ENCODE results near the gene HAPLN1.

Gene HAPLN1

DNA sequence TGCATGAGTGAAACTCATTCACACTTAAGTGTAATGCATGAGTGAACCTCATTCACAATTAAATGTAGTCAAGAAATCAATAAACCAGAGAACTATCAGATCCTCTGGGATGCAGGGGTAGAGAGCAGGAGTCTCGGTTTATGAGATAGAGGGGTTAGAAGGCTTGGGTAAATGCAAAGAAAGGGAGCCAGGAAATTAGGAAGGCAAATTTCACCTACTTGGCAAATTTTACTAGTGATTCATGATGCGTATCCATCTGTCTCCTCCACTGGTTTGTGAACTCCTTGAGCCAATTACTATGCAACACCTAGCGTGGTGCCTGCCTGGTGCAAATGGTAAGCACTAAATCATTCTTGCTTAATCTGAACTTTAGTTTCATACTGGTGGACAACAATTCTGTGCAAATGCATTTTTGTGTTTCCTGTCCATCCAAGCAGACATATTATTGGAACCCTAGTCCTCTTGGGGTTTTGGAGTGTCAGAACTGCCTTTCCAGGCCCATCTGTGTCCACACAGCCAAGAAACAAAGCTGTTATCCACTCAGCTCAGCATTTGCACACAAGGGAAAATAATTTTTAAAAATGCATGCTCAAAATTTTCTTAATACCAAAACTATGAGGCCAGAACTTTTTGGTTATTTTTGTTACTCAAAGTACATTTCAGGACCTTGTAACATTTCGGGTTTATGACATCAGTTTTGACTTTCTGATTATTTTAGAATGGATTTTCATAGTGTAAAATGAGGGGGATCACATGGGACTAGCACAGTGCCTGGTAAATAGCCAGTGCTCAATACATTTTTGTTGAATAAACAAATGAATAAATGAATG is 5.2 kb downstream of the HAPLN1 start:
- no peak for DNase-seq

DNA sequence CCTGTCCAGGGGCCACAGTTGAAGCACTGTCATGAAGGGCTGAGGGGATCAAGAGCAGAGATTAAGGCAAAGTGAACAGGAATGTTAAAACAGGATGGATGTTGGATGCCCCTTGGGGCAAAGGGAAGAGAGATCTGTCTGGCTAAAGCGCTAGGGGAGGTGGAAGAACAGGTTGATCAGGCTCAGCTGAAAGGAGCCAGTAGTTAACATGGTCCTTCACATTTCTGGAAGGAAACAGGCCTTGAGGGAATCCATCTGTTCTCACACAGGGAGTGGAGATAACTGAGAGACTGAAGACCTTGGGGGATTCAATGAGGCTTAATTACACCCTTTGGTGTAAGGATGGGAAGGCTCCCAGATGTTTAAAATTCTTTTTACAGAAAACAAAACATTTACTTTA is 5.8 kb downstream of the HAPLN1 start:
- DNase-seq = no peak

DNA sequence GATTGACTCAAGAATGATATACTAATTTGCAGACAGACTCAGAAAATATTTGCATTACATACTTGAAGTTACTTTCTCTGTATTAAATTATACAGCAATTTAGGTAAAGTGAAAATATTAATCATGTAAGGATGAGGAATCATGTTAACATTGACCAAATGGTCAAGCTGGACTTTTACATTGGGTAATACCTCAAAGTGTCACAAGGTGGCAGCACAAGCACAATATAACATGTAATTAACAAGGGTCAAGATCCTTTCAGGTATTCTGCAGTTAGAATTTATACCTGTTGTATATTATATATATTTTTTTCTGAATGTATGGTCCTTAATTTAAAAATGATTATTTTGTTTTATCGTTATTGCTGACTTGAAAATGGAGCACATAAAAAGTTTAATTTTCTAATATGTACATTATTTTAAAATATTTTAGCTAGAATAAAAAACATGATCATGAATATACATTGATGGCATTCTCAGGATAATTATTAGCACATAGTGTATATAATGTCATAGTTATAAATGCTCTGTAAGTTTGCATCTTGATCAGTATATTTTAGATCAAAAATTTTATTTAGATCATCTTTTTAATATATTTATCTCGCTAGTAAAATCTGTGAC is 8.6 kb downstream of the HAPLN1 start:
- peak; percentile 12 for DNase-seq

DNA sequence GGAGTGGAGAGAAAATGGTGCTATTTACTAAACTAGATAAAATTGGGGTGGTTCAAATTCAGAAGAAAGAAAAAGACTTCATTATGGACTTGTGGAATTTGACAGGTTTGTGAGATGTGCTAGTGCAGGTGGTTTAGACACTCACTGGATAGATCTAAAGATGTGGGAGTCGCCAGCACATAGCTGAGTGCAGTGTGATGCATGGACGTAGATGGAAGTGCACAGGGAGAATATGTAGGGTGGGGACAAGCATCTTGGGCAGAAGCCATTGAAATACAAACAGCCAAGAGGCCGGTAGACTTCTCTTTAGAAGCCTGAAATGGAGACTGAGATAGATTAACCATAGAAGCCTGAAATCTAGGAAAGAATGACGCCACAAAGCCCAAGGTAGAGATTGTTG is 10.7 kb downstream of the HAPLN1 start:
- DNase-seq = no peak

DNA sequence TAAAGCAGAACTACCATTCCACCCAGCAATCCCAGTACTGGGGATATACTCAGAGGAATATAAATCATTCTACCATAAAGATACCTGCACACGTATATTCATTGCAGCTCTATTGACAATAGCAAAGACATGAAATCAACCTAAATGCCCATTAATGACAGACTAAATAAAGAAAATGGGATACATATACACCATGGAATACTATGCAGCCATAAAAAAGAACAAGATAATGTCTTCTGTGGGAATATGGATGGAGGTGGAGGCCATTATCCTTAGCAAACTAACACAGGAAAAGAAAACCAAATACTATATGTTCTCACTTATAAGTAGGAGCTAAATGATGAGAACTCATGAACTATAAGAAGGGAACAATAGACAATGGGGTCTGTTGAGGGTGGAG is 12.5 kb downstream of the HAPLN1 start:
- DNase-seq = no peak

DNA sequence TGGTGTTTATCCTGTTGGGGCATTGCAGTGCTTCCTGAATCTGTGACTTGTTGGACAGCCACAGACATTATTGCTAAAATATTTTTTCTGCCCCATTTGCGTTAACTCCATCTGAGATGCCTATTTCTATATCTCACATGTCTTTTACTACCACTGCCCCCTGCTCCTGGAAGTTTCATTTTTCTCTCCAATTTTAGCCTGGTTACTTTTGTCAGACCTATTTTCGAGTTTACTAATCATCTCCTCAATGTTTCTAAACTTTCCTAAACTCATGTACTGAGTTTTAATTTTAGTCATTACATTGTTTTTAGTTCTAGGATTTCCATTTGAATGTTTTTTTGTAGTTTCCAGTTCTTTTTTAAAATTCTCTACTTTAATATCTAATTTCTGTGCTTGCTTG is 17.6 kb downstream of the HAPLN1 start:
- DNase-seq = no peak

DNA sequence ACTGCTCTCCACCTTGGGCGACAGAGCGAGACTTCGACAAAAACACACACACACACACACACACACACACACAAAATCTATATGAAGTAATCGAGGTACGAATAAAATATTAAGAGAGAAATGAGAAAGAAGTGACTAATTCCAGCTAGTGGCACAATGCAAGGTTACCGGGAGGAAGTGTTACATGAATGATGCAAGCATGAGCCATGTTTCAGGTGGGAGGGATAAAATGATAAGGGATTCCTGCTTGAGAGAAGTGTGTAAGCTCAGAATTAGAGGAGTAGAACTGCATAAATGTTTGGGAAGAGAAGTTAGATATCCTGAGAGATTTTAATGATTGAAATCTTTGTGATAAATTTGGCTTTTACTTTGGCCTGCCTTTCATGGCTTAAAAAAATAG is 18.8 kb downstream of the HAPLN1 start:
- no peak for DNase-seq

DNA sequence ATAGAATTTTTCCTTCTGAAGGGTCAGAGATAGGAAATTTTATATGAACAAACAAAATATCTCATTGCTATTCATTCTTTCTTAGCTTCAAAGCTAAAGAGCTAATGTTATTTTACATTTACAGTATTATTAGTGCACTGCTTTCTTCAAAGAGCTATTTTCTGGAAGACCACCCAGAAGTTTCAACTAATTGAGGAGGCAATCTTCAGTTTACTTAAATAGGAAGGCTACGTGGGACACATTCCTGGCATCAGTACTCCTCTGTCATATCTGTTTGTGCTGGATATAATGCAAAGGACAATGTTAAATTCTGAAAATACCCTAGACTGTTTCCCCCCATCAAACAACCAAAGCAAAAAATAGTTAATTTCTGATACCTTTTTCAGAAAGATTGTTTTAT is 30.8 kb downstream of the HAPLN1 start:
- DNase-seq = no peak

GRCh38 chr5:83688281-83688680 is 32.4 kb downstream of the HAPLN1 start:
- DNase-seq = no peak

- DNase-seq = no peak
Measured at GRCh38 chr5:83687124-83687619, 33.5 kb downstream of the HAPLN1 start.

GRCh38 chr5:83686251-83686650 is 34.4 kb downstream of the HAPLN1 start:
- DNase-seq = no peak

GRCh38 chr5:83683836-83684235 is 36.8 kb downstream of the HAPLN1 start:
- no peak for DNase-seq

GRCh38 chr5:83672646-83673045 is 48.0 kb downstream of the HAPLN1 start:
- DNase-seq = no peak

DNA sequence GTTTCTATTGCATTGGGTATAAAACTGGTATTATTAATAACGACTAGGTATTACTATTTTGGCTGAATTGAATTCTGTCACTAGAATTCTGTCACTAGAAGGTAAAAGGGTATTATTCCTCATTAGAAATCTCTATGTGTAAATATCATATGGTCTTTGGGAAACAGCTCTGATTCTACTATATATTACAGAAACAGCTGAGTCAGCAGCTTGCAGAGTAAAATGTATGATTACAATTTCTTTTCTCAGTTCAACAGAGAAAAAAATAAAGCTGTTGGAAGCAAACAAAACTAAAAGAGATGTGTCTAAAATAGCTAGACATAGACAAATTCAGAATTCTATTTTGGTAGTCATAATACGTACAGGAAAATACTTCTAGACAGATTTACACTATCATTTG is 48.5 kb downstream of the HAPLN1 start:
- no peak for DNase-seq

DNA sequence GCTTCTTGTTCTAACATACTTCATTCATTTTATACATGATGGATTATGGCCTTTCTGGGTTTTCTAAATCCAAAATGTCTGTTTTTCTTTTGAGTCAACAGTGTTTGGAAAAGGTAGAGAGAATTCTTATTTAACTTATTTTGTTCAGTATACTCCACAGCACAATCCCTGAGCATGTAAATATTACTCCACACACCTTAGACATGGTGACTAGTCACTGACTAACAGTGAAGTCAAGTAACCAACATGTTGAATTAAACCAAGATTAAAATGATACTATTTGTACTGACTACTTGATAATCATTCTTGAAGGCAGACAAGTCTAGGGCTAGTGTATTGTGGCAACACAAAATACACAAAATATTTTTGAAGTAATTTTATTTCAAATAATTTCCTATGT is 55.0 kb downstream of the HAPLN1 start:
- DNase-seq = no peak

DNA sequence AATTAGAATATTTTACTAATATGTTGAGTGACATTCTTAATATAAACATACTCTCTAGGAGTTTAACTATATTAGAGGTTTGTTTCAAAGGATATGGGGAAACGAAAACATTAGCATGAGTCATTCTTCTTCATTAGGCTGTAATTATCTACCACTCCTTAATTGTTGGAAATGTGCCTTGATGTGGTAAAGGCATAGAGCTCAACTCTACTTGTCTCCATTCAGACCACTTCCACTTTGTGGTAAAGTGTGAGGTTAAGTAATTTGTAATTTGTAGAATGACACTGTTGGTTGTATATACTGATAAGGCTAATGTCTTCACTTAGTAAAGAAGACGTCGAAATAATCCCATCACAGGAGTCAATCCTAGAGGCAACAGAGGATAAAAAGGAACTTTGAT is 58.1 kb downstream of the HAPLN1 start:
- no peak for DNase-seq

DNA sequence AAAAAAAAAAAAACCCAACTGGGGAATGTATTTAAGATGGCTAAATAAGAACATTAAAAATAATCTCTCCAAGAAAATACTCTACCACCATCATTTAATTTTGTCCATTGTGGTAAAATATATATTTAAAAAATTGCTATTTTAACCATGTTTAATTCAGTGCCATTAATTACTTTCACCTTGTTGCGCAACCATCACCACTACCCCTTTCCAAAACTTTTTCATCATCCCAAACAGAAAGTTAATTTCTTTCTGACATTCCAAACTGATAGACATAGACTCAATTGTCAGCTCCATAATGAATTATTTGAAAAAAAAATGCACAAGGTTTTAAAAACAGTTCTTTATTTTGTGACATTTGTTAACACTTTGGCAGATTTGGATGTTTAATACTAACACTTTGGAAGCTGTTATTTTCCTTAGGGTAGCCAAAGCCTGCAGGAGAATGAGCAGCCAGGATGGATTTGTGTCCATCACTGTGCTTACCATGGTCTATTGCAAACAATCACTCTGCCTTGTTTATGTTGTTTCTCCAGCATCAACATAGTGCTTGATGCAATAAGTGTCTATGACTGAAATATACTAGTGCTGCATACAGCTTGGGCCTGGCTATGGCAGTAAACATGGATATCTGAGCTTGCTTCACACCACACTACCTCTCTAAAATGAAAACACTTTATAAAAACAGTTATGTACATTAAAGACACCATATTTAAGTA is 62.7 kb downstream of the HAPLN1 start:
- no peak for DNase-seq

DNA sequence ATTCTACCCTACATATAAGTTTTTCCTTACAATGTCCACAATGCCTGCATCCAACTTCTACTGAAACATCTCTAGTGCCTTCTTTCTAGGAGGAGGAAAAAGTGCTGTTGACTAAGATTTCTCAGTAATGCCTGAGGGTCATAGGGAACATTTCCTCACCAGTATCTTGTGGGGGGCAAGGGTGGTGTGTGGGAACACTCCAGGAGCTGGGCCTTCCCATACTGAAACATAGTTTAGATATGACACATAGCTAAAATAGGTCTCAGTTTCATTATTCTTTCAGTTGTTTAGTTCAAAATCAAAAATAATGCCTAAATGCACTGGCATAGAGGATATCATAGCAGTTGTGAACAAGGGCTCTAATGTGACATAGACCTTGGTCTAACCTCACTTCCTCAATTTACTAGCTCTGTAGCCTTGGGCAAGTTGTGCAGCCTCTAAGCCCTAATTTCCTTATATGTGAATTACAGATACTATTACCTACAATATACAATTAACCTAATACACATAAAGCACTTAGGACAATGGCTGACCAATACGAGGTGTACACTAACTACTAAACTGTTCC is 66.1 kb downstream of the HAPLN1 start:
- no peak for DNase-seq

GRCh38 chr5:83653669-83654068 is 67.0 kb downstream of the HAPLN1 start:
- DNase-seq = no peak

DNA sequence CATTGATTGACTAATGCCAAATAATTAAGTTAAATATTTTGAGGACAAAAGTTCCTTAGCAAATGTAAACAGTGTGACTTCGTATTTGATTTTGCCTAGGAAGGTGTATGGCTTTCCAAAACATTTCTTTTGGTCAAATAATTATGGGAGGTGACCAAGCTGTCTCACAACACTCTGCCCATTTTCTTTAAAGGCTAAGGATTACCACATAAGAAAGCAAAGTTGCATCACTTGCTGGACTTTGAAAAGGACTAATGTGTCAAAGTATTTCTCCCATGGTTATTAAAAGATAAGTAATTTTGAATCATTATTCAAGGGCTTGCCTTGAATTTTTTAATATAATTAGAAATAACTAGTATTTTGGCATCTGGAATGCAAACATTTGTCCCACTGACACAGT is 74.7 kb downstream of the HAPLN1 start:
- DNase-seq = no peak

DNA sequence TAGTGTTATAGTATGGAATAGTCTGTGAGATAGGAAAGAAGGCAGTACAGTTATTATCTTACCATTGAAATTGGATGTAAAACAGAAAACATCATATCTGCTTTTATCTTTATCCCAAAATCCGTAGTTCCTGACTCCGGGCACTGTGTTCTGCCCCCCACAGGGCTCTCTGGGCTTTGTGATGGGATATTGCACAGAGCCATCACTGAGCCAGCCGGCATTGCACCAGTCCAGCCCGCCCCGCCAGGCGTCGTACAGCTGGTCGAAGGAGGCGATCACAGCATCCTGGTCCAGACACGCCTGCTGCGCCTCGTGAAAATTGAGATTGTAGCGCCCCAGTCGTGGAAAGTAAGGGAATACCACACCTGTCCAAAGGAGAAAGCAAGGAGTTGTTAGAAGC is 76.4 kb downstream of the HAPLN1 start:
- DNase-seq = no peak

DNA sequence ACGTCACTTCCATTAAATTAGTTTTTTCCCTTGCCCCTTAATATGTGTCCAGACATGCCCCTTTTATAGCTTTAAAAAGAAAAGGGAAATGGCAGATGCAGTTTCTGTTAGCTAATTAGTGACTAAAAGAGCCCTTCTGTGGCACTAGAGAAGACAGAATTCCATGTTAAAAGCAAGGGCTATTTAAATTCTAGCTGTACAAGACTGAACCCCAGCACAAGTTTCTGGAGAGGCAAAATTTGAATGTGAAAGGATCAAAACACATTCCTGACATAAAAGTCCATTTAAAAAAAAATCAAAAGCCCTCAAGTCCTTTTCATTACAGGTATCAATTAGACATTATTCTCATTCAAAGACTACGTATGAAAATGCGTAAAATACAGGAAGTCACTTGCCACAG is 78.7 kb downstream of the HAPLN1 start:
- DNase-seq = no peak

GRCh38 chr5:83639911-83640310 is 80.7 kb downstream of the HAPLN1 start:
- DNase-seq = no peak

GRCh38 chr5:83636156-83636555 is 84.5 kb downstream of the HAPLN1 start:
- no peak for DNase-seq

Measured in NCI-H774 (cell line).